BE2C (cell line): ENCODE measurements around the gene LRP6.

Experiments used
- DNase-seq: peaks from one replicate; pipeline ENCODE4 v3.0.0-alpha.2; 2020
- H3K27me3 ChIP-seq: fragments of 250-450 bp; sonication (Bioruptor Pico); 2 replicates; pipeline ENCODE4 v1.5.1; 2020; ENCODE audit warnings: mild to moderate bottlenecking
- H3K36me3 ChIP-seq: fragments of 250-450 bp; sonication (Bioruptor Pico); 2 replicates; pipeline ENCODE4 v1.5.1; 2020; ENCODE audit warnings: mild to moderate bottlenecking
- H3K4me1 ChIP-seq: fragments of 250-450 bp; sonication (Bioruptor Pico); 2 replicates; pipeline ENCODE4 v1.5.1; 2020
- H3K4me3 ChIP-seq: 2 replicates; pipeline ENCODE4 v1.5.1; 2011; ENCODE audit warnings: low read depth, low read length
- H3K9me3 ChIP-seq: fragments of 250-450 bp; sonication (Bioruptor Pico); 2 replicates; pipeline ENCODE4 v1.5.1; 2020
- TF ChIP-seq, protein P1 (sequence below): IDR thresholded peaks from 2 replicates; pipeline ENCODE4 v1.5.1; 2012; ENCODE audit warnings: mild to moderate bottlenecking, low read depth, low read length

Gene LRP6

DNA sequence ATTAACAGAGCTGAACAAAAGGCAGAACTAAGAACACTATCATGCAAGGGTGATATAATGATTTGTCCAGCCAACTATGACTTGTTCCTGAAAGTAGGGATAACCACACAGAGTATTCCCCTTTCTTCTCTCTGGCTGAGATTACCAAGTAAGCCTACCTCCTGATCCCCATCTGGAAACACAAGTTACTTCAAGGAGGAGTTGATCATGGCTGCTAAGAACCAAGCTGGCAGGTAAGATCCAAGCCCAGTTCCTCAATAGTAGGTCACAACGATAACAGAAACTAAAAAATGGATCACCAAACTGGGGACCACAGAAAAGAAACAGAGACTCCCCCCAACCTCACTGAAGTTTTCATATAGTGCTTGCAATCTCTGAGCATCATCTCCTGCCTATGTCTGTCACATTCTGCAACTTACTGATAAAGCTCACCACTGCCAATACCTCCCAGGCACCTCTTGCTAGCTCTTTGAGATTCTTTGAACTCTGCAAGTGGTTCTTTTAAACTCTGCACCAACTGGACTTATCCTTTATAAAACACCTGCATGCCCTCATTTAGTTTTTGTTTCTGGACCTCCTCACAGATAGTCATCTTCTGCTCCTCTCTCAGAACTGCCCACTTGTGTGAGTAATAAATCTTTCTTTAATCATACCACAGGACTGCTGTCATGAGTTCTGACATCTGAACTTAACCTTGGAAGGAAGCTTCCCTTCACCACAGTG lies 76.6 kb downstream of the LRP6 start:
- TF ChIP-seq, protein P1, sequence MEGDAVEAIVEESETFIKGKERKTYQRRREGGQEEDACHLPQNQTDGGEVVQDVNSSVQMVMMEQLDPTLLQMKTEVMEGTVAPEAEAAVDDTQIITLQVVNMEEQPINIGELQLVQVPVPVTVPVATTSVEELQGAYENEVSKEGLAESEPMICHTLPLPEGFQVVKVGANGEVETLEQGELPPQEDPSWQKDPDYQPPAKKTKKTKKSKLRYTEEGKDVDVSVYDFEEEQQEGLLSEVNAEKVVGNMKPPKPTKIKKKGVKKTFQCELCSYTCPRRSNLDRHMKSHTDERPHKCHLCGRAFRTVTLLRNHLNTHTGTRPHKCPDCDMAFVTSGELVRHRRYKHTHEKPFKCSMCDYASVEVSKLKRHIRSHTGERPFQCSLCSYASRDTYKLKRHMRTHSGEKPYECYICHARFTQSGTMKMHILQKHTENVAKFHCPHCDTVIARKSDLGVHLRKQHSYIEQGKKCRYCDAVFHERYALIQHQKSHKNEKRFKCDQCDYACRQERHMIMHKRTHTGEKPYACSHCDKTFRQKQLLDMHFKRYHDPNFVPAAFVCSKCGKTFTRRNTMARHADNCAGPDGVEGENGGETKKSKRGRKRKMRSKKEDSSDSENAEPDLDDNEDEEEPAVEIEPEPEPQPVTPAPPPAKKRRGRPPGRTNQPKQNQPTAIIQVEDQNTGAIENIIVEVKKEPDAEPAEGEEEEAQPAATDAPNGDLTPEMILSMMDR = no peak
- no peaks in the 10 kb centered on the region for H3K9me3 ChIP-seq
- no peak overlapping the region for H3K4me3 ChIP-seq
- no peaks in the 10 kb centered on the region for H3K36me3 ChIP-seq
- H3K4me1 ChIP-seq = peaks cover 14% of the 10 kb centered on the region
- no peak for DNase-seq
- H3K27me3 ChIP-seq = no peaks in the 10 kb centered on the region

DNA sequence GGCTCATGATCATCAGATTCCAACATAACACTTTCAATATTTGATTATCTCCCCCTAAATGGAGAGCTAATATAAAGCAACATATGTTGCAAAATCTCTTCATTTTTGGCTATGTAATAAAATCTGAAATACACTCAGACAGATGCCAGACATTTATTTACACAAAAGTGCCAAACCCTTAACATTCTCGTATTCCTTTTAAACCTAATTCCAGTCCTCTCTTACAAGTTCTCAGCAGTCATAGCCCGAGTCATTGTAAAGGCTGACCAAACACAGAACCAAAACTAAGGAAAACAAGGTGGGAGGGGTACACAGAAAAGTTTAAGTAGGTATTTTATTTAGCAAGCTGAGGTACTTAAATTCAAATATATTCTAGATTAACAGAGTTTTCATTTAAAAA lies 81.4 kb downstream of the LRP6 start:
- DNase-seq = no peak
- no peak overlapping the region for H3K4me3 ChIP-seq
- peaks cover 3% of the 10 kb centered on the region; the same call in 1 of the 2 replicates for H3K36me3 ChIP-seq
- H3K4me1 ChIP-seq = peaks cover 11% of the 10 kb centered on the region
- H3K9me3 ChIP-seq = no peaks in the 10 kb centered on the region
- H3K27me3 ChIP-seq = no peaks in the 10 kb centered on the region
- TF ChIP-seq, protein P1 = no peak

DNA sequence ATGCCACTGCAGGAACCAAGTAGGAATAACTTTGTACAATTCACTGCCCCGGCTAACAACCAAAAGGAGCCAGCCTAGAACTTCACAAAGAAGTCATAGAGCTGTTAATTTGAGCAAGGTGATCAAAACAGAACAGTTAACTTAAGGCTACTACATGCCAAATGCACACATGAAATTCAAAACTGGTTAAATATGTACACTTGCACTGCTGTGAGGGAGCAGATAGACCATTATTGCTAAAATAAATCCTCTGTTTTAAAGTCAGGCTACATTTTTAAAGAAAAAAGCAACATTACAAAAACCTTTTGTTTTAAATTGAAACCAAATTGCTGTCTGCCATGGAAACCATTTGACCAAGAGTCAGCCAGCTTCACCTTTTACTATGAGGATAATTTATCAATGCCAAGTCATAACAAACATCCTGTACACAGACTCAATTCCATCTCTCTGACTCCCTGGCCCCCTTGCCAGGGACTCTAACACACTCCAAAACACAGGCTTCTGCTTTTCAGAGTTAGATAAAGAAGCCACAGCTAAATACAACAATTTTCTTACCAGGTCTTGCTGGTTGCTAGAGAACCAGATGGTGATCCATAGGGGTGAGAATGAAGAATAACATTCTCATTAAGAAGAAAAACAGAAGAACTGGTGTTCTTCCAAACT lies 84.0 kb downstream of the LRP6 start:
- no peak overlapping the region for H3K4me3 ChIP-seq
- DNase-seq = no peak
- H3K4me1 ChIP-seq = peaks cover 4% of the 10 kb centered on the region; the same call in 1 of the 2 replicates
- peaks cover 4% of the 10 kb centered on the region; the same call in 1 of the 2 replicates for H3K36me3 ChIP-seq
- no peaks in the 10 kb centered on the region for H3K27me3 ChIP-seq
- TF ChIP-seq, protein P1 = no peak
- H3K9me3 ChIP-seq = no peaks in the 10 kb centered on the region

DNA sequence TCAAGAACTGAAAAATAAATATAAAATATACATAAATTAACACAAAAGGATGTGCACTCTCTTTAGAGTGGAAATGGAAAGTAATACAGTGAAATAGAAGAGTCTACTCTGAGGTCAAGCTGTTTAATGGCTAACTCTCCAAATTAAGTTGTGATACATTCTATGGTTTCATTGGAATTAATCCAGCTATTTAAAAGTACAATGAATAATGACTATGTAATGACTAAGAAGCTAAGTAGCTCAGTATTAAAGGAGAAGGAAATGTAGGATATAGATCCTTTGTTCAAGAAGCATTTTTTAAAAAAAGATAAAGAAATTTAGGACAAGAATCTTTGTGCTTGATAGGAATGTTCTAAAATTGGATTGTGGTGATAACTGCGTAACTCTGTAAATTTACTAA lies 85.3 kb downstream of the LRP6 start:
- H3K4me1 ChIP-seq = peaks cover 4% of the 10 kb centered on the region; the same call in 1 of the 2 replicates
- H3K9me3 ChIP-seq = no peaks in the 10 kb centered on the region
- TF ChIP-seq, protein P1 = no peak
- H3K36me3 ChIP-seq = peaks cover 4% of the 10 kb centered on the region; the same call in 1 of the 2 replicates
- no peak overlapping the region for H3K4me3 ChIP-seq
- H3K27me3 ChIP-seq = no peaks in the 10 kb centered on the region
- DNase-seq = no peak

DNA sequence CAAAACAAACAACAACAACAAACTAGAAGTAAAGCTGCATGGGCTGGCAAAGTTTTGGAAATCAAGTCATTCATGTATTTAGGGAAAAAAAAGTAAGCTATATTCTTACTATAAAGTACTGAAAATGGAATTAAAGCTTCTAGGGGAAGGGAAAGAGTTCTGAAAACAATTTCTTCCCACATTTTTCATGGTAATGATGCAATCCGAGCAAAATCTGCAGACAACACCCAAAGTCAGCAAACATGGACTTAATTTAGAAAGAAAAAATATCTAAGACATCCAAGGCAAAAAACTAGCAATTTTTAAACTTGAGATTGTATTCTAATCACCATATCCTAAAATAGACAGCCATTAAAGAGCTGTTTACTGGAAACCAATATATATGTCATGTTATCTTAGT lies 86.3 kb downstream of the LRP6 start:
- TF ChIP-seq, protein P1 = no peak
- Histone ChIP-seq H3K4me3 (no peak overlapping the region), H3K36me3 (peaks cover 4% of the 10 kb centered on the region; the same call in 1 of the 2 replicates), H3K27me3 (no peaks in the 10 kb centered on the region), H3K4me1 (peaks cover 4% of the 10 kb centered on the region; the same call in 1 of the 2 replicates), H3K9me3 (no peaks in the 10 kb centered on the region)
- no peak for DNase-seq

DNA sequence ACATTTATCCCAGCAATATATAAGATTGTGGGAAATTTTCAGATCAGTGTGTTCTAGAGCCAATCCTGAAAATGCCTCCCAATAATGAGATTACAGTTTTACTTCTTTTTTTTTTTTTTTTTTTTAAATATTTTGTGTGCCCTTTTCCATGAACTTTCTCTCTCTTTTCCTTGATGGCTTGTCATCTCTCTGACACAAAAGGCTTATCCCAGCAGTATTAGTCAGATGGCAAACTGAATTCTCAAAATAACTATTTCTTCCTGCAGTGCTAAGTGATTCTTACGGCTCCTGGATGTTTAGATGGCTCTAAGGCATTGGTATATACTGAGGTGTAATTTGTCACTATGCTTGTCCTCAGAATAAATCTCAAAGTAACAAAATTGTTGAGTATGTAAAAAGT lies 86.7 kb downstream of the LRP6 start:
- no peaks in the 10 kb centered on the region for H3K9me3 ChIP-seq
- no peaks in the 10 kb centered on the region for H3K27me3 ChIP-seq
- H3K4me3 ChIP-seq = no peak overlapping the region
- peaks cover 4% of the 10 kb centered on the region; the same call in 1 of the 2 replicates for H3K36me3 ChIP-seq
- DNase-seq = no peak
- peaks cover 4% of the 10 kb centered on the region; the same call in 1 of the 2 replicates for H3K4me1 ChIP-seq
- TF ChIP-seq, protein P1 = no peak
